Chondrocyte (in vitro differentiated cells): Measurements from ENCODE around the gene SH3BP5. TPM values are rescaled to one million over a fixed set of nuclear protein-coding genes. Genes with fewer than 3 reads are reported as not detected.

Experiments
- DNase-seq: peaks from one replicate; pipeline ENCODE4 v3.0.0; 2021; ENCODE audit warnings: mixed read lengths, low spot score
- H3K27ac Mint-ChIP-seq: one replicate; pipeline ENCODE4 v1.8.0; 2021; ENCODE audit warnings: mild to moderate bottlenecking, moderate library complexity, mixed read lengths; ENCODE audit not compliant: unreplicated experiment
- H3K27me3 Mint-ChIP-seq: 2 replicates; pipeline ENCODE4 v1.8.0; 2021; ENCODE audit warnings: low read depth, mixed read lengths
- H3K36me3 Mint-ChIP-seq: 2 replicates; pipeline ENCODE4 v1.8.0; 2021; ENCODE audit warnings: low read depth, mixed read lengths
- H3K4me1 Mint-ChIP-seq: 2 replicates; pipeline ENCODE4 v1.8.0; 2021; ENCODE audit warnings: low read depth, mild to moderate bottlenecking, mixed read lengths
- H3K4me3 Mint-ChIP-seq: one replicate; pipeline ENCODE4 v1.8.0; 2021; ENCODE audit warnings: mild to moderate bottlenecking, moderate library complexity, mixed read lengths; ENCODE audit not compliant: unreplicated experiment
- H3K9me3 Mint-ChIP-seq: 2 replicates; pipeline ENCODE4 v1.8.0; 2021; ENCODE audit warnings: low read depth, mixed read lengths
- total RNA-seq: library from RNA; stranded (reverse); gene quantifications from 3 replicates; pipeline ENCODE4 v1.2.1, GENCODE V29; 2021
- TF ChIP-seq, protein P1 (sequence below): fragments of 200-600 bp; sonication (generic); IDR thresholded peaks from 2 replicates; pipeline ENCODE4 v1.5.0; 2021; ENCODE audit warnings: antibody characterized with exemption, mild to moderate bottlenecking, moderate library complexity

SH3BP5 gene
- total RNA-seq, 1 donor from 2014 or later = 13.5 TPM

DNA sequence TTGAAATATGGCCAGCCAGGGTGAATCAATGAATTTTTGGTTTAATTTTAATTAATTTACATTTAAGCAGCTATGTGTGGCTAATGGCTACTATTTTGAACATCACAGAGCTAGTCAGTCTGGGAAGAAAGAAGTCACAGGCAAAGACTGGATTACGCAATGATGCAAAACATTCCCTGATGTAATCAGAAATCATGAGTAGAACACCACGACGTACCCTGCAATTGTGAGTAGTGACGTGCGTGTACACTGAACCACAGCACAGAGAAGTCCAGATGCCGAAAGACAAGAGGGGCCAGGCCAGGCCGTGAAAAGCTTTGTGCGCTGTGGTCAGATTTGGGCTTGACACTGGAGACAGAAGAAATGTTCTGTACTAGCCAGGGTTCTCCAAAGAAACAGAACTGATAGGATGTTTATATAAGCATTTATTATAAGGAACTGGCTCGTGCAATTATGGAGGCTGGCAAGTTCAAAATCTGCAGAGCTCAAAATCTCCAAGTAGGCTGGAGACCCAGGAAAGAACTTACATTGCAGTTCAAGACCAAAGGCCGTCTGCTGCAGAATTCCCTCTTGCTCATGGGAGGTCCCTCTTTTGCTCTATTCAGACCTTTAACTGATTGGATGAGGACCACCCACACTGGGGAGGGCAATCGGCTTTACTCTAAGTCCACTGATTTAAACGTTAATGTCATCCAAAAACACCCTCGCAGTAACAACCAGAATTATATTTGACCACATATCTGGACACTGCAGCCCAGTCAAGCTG is 44.6 kb downstream of the SH3BP5 start:
- Mint-ChIP-seq H3K4me3 (no peak overlapping the region), H3K27me3 (no peaks in the 10 kb centered on the region), H3K36me3 (no peaks in the 10 kb centered on the region), H3K4me1 (peaks cover 11% of the 10 kb centered on the region), H3K9me3 (no peaks in the 10 kb centered on the region), H3K27ac (no peak overlapping the region)
- TF ChIP-seq, protein P1, sequence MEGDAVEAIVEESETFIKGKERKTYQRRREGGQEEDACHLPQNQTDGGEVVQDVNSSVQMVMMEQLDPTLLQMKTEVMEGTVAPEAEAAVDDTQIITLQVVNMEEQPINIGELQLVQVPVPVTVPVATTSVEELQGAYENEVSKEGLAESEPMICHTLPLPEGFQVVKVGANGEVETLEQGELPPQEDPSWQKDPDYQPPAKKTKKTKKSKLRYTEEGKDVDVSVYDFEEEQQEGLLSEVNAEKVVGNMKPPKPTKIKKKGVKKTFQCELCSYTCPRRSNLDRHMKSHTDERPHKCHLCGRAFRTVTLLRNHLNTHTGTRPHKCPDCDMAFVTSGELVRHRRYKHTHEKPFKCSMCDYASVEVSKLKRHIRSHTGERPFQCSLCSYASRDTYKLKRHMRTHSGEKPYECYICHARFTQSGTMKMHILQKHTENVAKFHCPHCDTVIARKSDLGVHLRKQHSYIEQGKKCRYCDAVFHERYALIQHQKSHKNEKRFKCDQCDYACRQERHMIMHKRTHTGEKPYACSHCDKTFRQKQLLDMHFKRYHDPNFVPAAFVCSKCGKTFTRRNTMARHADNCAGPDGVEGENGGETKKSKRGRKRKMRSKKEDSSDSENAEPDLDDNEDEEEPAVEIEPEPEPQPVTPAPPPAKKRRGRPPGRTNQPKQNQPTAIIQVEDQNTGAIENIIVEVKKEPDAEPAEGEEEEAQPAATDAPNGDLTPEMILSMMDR = no peak
- DNase-seq = no peak

DNA sequence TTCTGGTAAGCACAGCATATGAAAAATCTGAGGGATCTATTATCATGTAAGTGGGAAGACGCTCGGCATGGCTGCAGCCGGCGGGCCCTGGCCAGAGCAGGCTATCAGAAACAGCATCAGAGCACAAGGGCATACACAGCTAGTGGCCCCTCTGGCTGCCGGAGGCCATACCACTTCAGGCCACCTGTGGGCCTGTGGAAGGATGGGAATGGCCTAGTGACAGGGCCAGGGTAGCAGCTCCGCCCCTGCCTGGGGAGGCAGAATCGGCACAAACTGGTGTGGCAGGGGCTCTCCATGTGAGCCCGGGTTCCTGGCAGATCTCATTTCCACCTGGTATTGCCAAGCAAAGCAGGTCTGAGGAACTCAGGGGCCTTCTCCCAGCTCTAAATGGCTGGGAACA is 46.4 kb downstream of the SH3BP5 start:
- H3K4me1 Mint-ChIP-seq = no peaks in the 10 kb centered on the region

DNA sequence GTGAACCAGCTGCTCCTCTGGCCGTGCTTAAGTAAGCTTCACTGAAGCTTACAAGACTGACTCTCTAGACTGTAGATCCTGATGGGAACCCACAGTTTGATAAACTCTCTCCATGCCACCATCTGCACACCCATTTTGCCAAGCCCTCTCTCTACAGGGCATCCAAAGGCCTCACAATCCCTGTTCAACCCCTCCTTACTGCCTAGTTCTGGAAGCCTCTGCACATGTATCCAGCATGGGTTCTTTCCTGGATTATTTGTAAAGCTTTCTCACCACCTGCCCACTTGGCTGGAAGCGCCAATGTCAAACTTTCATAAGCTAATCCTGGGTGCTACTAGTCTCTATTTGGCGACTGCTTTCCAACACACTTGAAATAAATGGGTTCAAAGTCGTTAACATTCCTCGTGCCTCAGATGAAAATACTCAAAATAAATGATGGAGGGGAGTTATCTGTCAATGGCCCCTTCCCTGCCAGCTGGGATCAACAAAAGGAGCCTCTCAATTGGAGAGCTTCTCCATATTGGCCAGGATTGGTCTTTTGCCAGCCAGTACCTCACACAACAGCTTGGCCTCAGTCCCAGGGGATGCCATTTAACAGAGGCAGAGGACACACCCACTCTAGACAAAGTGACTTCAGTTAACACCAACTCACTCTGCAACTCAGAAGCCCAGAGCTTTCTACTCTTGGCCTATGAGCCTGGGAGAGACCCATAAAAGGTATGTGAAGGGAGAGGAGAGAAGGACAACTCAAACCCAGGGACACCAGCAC is 48.1 kb downstream of the SH3BP5 start:
- no peaks in the 10 kb centered on the region for H3K36me3 Mint-ChIP-seq
- H3K27ac Mint-ChIP-seq = no peak overlapping the region

More for the DNA sequence above, 46.4 kb downstream of the SH3BP5 start:
- no peak for DNase-seq
- H3K4me3 Mint-ChIP-seq = no peak overlapping the region
- no peak overlapping the region for H3K27ac Mint-ChIP-seq
- no peaks in the 10 kb centered on the region for H3K27me3 Mint-ChIP-seq
- no peaks in the 10 kb centered on the region for H3K9me3 Mint-ChIP-seq
- TF ChIP-seq, protein P1 = no peak
- H3K36me3 Mint-ChIP-seq = no peaks in the 10 kb centered on the region

DNA sequence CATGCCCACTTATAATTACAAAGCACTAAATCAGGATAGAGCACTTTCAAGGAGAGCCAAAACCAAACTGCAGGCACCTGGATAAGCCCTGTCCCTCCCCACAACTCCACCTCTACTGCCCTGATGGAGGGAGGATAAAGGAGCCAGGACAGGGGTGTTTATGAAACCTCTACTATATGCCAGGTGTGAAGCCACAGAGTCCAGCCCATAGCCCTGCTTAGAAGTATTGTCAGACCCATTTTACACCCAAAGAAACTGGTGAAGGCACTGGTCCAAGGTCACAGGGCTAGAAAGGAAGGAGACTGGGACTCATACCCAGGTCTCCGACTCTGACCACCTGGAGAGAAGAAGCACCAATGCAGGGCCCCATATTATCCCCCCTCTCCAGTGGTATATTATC is 48.7 kb downstream of the SH3BP5 start:
- DNase-seq = no peak
- Mint-ChIP-seq H3K9me3 (no peaks in the 10 kb centered on the region), H3K27me3 (no peaks in the 10 kb centered on the region), H3K27ac (no peak overlapping the region), H3K4me1 (no peaks in the 10 kb centered on the region), H3K4me3 (no peak overlapping the region), H3K36me3 (no peaks in the 10 kb centered on the region)
- TF ChIP-seq, protein P1 = no peak

More for the DNA sequence above, 48.1 kb downstream of the SH3BP5 start:
- DNase-seq = no peak
- H3K4me3 Mint-ChIP-seq = no peak overlapping the region
- H3K4me1 Mint-ChIP-seq = no peaks in the 10 kb centered on the region
- H3K27me3 Mint-ChIP-seq = no peaks in the 10 kb centered on the region
- no peaks in the 10 kb centered on the region for H3K9me3 Mint-ChIP-seq
- TF ChIP-seq, protein P1 = no peak

DNA sequence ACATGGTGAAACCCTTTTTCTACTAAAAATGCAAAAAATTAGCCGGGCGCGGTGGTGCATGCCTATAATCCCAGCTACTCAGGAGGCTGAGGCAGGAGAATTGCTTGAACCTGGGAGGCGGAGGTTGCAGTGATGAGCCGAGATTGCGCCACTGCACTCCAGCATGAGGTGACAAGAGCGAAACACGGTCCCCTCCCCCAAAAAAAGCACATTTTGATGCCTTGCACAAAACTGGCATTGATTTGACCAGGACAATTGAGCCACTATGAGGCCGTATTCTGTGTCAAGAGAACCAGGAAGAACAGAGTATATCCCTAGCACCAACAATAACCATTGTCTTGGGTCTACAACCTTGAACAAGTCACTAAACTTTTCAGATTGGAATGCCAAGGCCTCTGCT is 50.6 kb downstream of the SH3BP5 start:
- Mint-ChIP-seq H3K27me3 (no peaks in the 10 kb centered on the region), H3K9me3 (no peaks in the 10 kb centered on the region), H3K36me3 (no peaks in the 10 kb centered on the region), H3K4me3 (no peak overlapping the region), H3K27ac (no peak overlapping the region), H3K4me1 (no peaks in the 10 kb centered on the region)
- TF ChIP-seq, protein P1 = no peak
- DNase-seq = no peak
